ENCODE results near the gene RNASEH2C.

- no peak for TF ChIP-seq CTCF (optimal IDR thresholded peaks at IDR 0.05 in 1 of 3, IDR thresholded peaks at IDR 0.05 in 1 of 3, conservative IDR thresholded peaks at IDR 0.05 in 1 of 3; ENCODE audit: extremely low read depth in 1 of 3, insufficient read depth in 2 of 3, low read length in 3 of 3)
- TF ChIP-seq EZH2 (IDR thresholded peaks at IDR 0.05; ENCODE audit: low read length), result no peak
Observed at GRCh38 chr11:65719871-65720210, 757 bp downstream of the RNASEH2C start.

All from keratinocyte (primary cell).